Measurements from ENCODE around the gene CAMK1. TPM values are rescaled to one million over a fixed set of nuclear protein-coding genes. Genes with fewer than 3 reads are reported as not detected.

Gene CAMK1
- total and polyA plus RNA-seq, 4 donors: 13.8 to 20.1 (median 16.7) TPM

GRCh38 chr3:9803494-9803893 is 33.7 kb upstream of the CAMK1 start:
- H3K36me3 ChIP-seq (ENCODE audit: control insufficient read depth in 4 of 4, insufficient read depth in 3 of 4, low read depth in 1 of 4, low read length in 3 of 4): peaks cover 22 to 72% (median 61%) of the 10 kb centered on the region in 4 donors

GRCh38 chr3:9800529-9800928 is 30.8 kb upstream of the CAMK1 start:
- Histone ChIP-seq H3K4me3 (ENCODE audit: low read depth in 1 of 3, low read length in 3 of 3) (no peak overlapping the region), H3K4me1 (ENCODE audit: control insufficient read depth in 4 of 4, insufficient read depth in 4 of 4, low read length in 3 of 4) (no peaks in the 10 kb centered on the region), H3K36me3 (ENCODE audit: control insufficient read depth in 4 of 4, insufficient read depth in 3 of 4, low read depth in 1 of 4, low read length in 3 of 4) (peaks cover 21 to 75% (median 61%) of the 10 kb centered on the region in 4 donors), H3K9ac (ENCODE audit: low read depth in 1 of 2, low read length in 2 of 2) (no peak overlapping the region), H3K9me3 (ENCODE audit: control insufficient read depth in 4 of 4, low read length in 3 of 4) (no peaks in the 10 kb centered on the region), H3K27ac (ENCODE audit: low read depth in 1 of 2, low read length in 2 of 2) (no peak overlapping the region), H3K27me3 (ENCODE audit: control insufficient read depth in 4 of 4, insufficient read depth in 4 of 4, low read length in 3 of 4) (no peaks in the 10 kb centered on the region)
- WGBS: 88% methylated on average over 5 of the region's 5 CpGs
- TF ChIP-seq CTCF (IDR thresholded peaks at IDR 0.05; ENCODE audit: low read depth, low read length, missing input control) (peak; percentile 10), RAD21 (IDR thresholded peaks at IDR 0.05) (peak in 1 of 2 donors; percentile 50), SP1 (IDR thresholded peaks at IDR 0.05) (no peak)
- DNase-seq (ENCODE audit: low spot score): no peak

More at GRCh38 chr3:9803494-9803893, 33.7 kb upstream of the CAMK1 start:
- no peak for TF ChIP-seq FOXA1 (IDR thresholded peaks at IDR 0.05)
- TF ChIP-seq ATF3 (IDR thresholded peaks at IDR 0.05): no peak
- TF ChIP-seq JUND (IDR thresholded peaks at IDR 0.05): no peak
- H3K27ac ChIP-seq (ENCODE audit: low read depth in 1 of 2, low read length in 2 of 2): no peak overlapping the region
- H3K4me3 ChIP-seq (ENCODE audit: low read depth in 1 of 3, low read length in 3 of 3): no peak overlapping the region
- H3K9me3 ChIP-seq (ENCODE audit: control insufficient read depth in 4 of 4, low read length in 3 of 4): no peaks in the 10 kb centered on the region
- H3K27me3 ChIP-seq (ENCODE audit: control insufficient read depth in 4 of 4, insufficient read depth in 4 of 4, low read length in 3 of 4): no peaks in the 10 kb centered on the region
- DNase-seq (ENCODE audit: low spot score): no peak
- no peak overlapping the region for H3K9ac ChIP-seq (ENCODE audit: low read depth in 1 of 2, low read length in 2 of 2)
- whole genome bisulfite sequencing: 90% methylated on average over 1 of the region's 1 CpG
- no peaks in the 10 kb centered on the region for H3K4me1 ChIP-seq (ENCODE audit: control insufficient read depth in 4 of 4, insufficient read depth in 4 of 4, low read length in 3 of 4)

GRCh38 chr3:9797196-9797945 is 27.6 kb upstream of the CAMK1 start:
- H3K4me1 ChIP-seq (ENCODE audit: control insufficient read depth in 4 of 4, insufficient read depth in 4 of 4, low read length in 3 of 4): peaks cover 0 to 11% (median 10%) of the 10 kb centered on the region in 4 donors
- 93% methylated on average over 12 of the region's 12 CpGs for WGBS
- no peak overlapping the region for H3K4me3 ChIP-seq (ENCODE audit: low read depth in 1 of 3, low read length in 3 of 3)
- no peaks in the 10 kb centered on the region for H3K27me3 ChIP-seq (ENCODE audit: control insufficient read depth in 4 of 4, insufficient read depth in 4 of 4, low read length in 3 of 4)
- no peak overlapping the region for H3K9ac ChIP-seq (ENCODE audit: low read depth in 1 of 2, low read length in 2 of 2)
- H3K27ac ChIP-seq (ENCODE audit: low read depth in 1 of 2, low read length in 2 of 2): no peak overlapping the region
- TF ChIP-seq ZBTB33 (IDR thresholded peaks at IDR 0.05) (no peak), MAX (IDR thresholded peaks at IDR 0.05) (no peak), GABPA (IDR thresholded peaks at IDR 0.05 in 1 of 2, conservative IDR thresholded peaks at IDR 0.05 in 1 of 2) (no peak), RAD21 (IDR thresholded peaks at IDR 0.05) (no peak), ATF3 (IDR thresholded peaks at IDR 0.05) (no peak), HNF4A (conservative IDR thresholded peaks at IDR 0.05) (no peak), TAF1 (conservative IDR thresholded peaks at IDR 0.05) (no peak), FOXA2 (IDR thresholded peaks at IDR 0.05) (no peak), FOXA1 (IDR thresholded peaks at IDR 0.05) (no peak), SP1 (IDR thresholded peaks at IDR 0.05) (no peak), JUND (IDR thresholded peaks at IDR 0.05) (no peak), HNF4G (IDR thresholded peaks at IDR 0.05) (no peak), CTCF (IDR thresholded peaks at IDR 0.05; ENCODE audit: low read depth, low read length, missing input control) (no peak), YY1 (IDR thresholded peaks at IDR 0.05) (no peak), RXRA (IDR thresholded peaks at IDR 0.05) (no peak), NR2F2 (IDR thresholded peaks at IDR 0.05) (no peak)
- no peaks in the 10 kb centered on the region for H3K9me3 ChIP-seq (ENCODE audit: control insufficient read depth in 4 of 4, low read length in 3 of 4)
- no peak for DNase-seq (ENCODE audit: low spot score)
- H3K36me3 ChIP-seq (ENCODE audit: control insufficient read depth in 4 of 4, insufficient read depth in 3 of 4, low read depth in 1 of 4, low read length in 3 of 4): peaks cover 14 to 47% (median 34%) of the 10 kb centered on the region in 4 donors

All from liver (tissue), 9 donors.